ENCODE data around the gene NDUFS4.

- no peak for TF ChIP-seq POLR2A (IDR thresholded peaks at IDR 0.05)
- no peak for TF ChIP-seq CTCF (IDR thresholded peaks at IDR 0.05)
Observed at GRCh38 chr5:53631251-53631650, 70.8 kb downstream of the NDUFS4 start.

Measured in testis (tissue), 2 donors.